EL (cell line): ENCODE measurements around the gene C11orf91.
"Not testable (repeated sequence)": the region's sequence is repeated elsewhere in the genome, so short reads cannot be mapped to it uniquely, and the experiment has no call there.

ENCODE experiments used
- DNase-seq: peaks from one replicate; pipeline ENCODE4 v3.0.0-alpha.2; 2016

Gene C11orf91

GRCh38 chr11:33668468-33668825 is 32.2 kb downstream of the C11orf91 start:
- no peak for DNase-seq

DNA sequence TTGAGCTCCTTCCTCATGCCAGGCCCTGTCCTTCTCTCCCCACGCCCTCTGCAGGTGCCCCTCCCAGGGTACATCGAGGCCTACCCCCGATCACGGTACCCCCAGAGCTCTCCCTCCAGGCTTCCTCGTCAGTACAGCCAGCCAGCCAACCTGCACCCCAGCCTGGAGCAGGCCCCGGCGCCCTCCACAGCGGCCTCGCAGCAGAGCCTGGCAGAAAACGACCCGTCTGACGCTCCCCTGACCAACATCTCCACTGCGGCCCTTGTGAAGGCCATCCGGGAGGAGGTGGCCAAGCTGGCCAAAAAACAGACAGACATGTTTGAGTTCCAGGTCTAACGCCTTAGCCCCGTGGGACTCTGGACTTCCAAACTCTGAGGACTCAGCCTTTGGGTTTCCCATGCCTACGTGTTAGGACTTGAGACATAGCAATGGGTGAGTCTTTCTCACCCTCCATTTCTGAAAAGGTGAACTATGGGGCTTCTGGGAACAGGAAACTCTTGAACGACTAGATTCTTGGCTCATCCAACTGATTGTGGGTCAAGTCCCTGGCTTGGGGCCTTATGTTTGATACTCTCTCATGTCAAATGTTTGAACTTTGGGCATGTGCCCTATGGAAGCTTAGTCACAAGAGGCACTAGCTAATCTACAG is 32.7 kb downstream of the C11orf91 start:
- no peak for DNase-seq

DNA sequence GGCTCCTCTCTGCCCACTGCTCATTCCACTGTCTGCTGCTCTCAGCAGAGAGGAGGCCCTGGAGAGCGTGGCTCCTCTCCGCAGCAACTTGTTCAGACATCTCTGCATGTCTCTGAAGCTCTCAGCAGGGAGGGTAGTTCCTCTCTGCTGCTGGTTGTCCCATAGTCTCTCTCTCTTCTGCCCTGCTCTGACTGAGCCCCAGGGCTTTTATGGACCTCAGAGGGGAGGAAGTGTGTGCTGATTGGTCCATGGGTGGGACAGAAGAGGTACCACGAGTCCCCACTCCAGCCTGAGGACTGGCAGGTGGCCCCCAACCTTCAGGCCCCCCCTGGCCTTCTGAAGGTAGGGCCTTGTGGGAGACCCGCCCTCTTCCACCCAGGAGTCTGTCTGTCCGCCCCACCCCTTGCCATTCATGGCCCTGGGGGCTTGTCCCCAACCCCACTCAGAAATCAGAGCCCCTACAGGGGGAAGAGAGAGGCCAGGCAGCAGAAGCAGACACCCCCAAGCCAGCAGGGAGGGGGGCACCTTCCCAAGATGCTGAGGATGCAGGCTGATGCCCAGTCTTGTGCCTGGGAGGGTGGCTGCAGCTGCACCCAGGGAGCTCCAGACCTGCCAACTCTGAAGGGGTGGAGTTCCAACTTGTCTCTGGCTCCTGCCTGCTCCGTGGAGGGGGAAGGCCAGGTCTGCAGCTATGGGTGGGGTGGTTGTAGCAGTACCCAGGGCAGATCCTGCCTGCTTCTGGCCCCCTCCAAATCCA is 35.1 kb downstream of the C11orf91 start:
- DNase-seq, result no peak

DNA sequence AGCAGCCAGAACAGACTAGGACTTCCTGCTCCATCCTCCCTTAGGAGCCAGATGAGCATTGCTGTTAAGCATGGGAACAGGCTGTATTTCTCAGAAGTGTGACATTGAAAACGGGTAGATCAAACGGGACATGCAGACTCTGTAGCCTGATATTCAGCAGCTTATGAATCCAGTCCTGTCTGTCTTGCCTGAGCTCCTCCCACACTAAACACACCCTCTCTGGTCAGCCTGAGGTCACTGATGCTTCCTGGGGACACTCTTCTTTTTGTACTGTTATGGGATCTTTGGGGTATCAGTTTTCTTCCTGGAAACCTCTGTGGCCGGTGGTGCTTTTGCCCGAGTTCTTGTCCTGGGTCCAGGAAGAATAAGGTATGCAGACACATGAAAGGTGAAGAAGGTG is 35.8 kb downstream of the C11orf91 start:
- DNase-seq, result no peak

DNA sequence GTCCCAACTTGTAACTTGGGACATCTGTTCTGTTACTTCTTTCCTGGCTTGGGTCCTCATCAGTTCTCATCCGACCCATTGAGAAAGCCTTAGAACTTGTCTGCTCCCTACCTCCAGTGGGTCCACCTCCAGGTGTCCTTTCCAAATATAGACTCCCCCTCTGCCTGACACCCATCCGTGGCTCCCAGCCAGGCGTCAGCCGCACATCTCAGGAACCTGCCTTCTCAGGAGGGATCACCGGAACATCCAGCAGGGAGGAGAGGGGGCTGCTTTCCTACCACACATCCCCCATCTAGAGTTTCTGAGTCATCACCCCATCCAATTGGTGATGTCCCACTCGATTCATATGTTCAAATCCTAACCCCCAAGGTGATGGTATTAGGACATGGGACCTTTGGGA is 36.5 kb downstream of the C11orf91 start:
- no peak for DNase-seq

GRCh38 chr11:33663121-33663520 is 37.5 kb downstream of the C11orf91 start:
- no peak for DNase-seq

- DNase-seq, result not testable (repeated sequence)
Measured at GRCh38 chr11:33661526-33661925, 39.1 kb downstream of the C11orf91 start.

GRCh38 chr11:33660962-33661361 is 39.7 kb downstream of the C11orf91 start:
- no peak for DNase-seq

- no peak for DNase-seq
Measured at GRCh38 chr11:33659370-33660139, 41.1 kb downstream of the C11orf91 start.

DNA sequence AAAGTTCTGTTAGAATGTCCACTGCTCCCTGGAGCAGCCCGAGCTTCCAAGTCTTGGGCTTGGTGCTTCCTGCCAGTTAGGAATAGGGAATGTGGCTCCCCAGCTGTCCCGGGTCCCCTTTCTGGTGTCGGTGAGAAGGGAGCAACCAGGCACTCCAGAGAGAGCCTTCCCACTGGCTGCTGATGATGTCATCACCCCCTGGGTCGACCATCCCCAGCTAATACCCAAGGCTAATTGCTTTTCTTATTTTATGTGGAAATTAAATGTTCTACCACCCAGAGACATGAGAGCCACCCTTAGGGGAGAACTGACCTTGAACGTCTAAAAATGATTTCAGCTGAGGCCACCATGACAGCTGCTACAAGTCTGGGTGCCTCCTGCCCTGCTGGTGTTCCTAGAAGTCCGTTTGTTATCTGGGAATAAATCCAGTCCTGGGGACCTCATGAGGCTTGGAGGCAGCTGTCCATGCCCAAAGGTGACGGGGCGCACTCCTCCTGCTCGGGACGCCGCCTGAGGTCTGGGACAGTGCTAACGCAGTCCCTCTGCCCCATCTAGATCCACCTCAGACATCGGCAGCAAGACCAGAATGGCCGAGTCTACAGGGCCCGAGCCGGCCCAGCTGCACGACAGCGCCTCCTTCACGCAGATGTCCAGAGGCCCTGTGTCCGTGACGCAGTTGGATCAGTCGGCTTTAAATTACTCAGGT is 42.3 kb downstream of the C11orf91 start:
- no peak for DNase-seq

GRCh38 chr11:33657757-33658156 is 42.9 kb downstream of the C11orf91 start:
- DNase-seq, result no peak

- DNase-seq, result no peak
Measured at GRCh38 chr11:33656768-33657167, 43.9 kb downstream of the C11orf91 start.

GRCh38 chr11:33655842-33656600 is 44.6 kb downstream of the C11orf91 start:
- no peak for DNase-seq

DNA sequence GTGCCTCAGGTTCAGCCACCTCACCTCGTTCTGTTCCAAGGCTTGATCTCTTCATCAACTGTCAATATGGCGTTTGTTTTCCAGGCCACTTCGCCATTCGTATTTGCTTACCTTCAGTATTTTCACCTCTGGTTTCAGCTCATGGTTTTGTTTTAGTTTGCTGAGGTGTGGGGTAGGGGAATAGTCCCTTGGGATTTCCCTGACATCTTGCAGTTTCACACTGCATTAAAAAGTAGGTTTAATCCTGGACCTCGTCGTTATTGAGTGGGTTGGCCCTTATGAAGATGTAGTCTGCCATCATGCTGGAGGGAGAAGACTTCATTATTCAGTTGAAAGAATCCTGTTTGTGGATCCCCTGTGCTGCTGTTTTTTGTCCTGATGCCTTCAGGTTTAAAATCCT is 46.0 kb downstream of the C11orf91 start:
- no peak for DNase-seq

DNA sequence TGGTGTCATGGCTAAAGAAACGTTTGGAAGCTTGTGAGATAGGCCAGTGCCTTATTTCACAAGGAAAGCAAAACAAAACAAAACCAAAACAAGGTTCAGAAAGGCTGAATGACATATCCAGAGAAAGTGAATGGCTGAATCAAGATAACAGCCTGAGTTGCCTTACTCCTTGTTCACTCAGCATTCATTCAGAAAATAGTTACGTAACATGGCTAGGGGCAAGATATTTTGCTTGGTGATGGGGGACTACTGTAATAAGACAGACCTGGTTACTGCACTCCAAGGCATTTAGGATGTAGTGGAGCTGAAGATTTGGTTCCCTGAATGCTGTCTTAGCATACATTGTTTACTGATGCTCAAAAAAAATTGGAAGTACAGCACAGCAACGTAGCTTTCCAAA is 47.7 kb downstream of the C11orf91 start:
- DNase-seq, result no peak

GRCh38 chr11:33652431-33652830 is 48.2 kb downstream of the C11orf91 start:
- no peak for DNase-seq

- DNase-seq, result no peak
Measured at GRCh38 chr11:33651990-33652389, 48.6 kb downstream of the C11orf91 start.

DNA sequence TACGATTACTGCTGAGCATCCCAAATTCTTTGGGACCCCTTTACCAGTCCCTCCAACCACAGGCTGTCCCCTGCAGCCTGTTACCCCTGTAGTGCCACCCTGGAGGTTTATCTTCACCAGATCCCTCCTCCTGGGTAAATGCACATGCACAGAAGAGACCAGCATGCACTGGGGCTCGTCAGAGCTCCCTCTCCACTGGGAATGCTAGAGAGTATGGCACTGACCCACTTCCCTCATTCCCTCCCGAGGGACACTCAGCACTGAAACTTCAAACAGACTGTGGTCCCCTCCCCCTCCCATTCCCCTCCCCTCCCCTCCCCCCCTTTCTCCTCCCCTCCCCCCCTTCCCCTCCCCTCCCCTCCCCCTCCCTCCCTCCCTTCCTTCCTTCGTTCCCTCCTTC is 49.1 kb downstream of the C11orf91 start:
- no peak for DNase-seq

GRCh38 chr11:33649944-33650343 is 50.7 kb downstream of the C11orf91 start:
- no peak for DNase-seq
